IPS DF 19.7 (cell line): Measurements from ENCODE around the gene URGCP.

Experiments used
- DNase-seq: peaks from one replicate; pipeline ENCODE4 v3.0.0-alpha.2; 2013; ENCODE audit warnings: low read depth, low spot score

URGCP gene

GRCh38 chr7:43906331-43907010 is at the start of gene URGCP:
TSS of gene URGCP (minus strand) at chr7:43906596. CDS start at chr7:43906575, 21 bp downstream.
- no peak for DNase-seq

- no peak for DNase-seq
These were observed 49.6 kb upstream of the URGCP start for GRCh38 chr7:43956027-43956426.

- peak; percentile 59 for DNase-seq
These were observed 48.3 kb upstream of the URGCP start for GRCh38 chr7:43954524-43955228.

- no peak for DNase-seq
These were observed 46.7 kb upstream of the URGCP start for GRCh38 chr7:43953071-43953470.

GRCh38 chr7:43952028-43952427 is 45.6 kb upstream of the URGCP start:
- no peak for DNase-seq

GRCh38 chr7:43944286-43944685 is 37.9 kb upstream of the URGCP start:
- DNase-seq, result no peak

GRCh38 chr7:43943417-43944187 is 37.2 kb upstream of the URGCP start:
- no peak for DNase-seq

- DNase-seq, result no peak
These were observed 36.6 kb upstream of the URGCP start for GRCh38 chr7:43942997-43943396.

- no peak for DNase-seq
These were observed 35.9 kb upstream of the URGCP start for GRCh38 chr7:43942250-43942649.

- no peak for DNase-seq
These were observed 32.6 kb upstream of the URGCP start for GRCh38 chr7:43938892-43939482.

GRCh38 chr7:43937444-43937843 is 31.0 kb upstream of the URGCP start:
- DNase-seq, result no peak

- no peak for DNase-seq
These were observed 27.6 kb upstream of the URGCP start for GRCh38 chr7:43933902-43934560.

GRCh38 chr7:43931346-43931745 is 24.9 kb upstream of the URGCP start:
- no peak for DNase-seq

GRCh38 chr7:43929529-43930457 is 23.4 kb upstream of the URGCP start:
- no peak for DNase-seq

GRCh38 chr7:43927810-43928209 is 21.4 kb upstream of the URGCP start:
- DNase-seq, result no peak

- DNase-seq, result no peak
These were observed 20.4 kb upstream of the URGCP start for GRCh38 chr7:43926798-43927123.

GRCh38 chr7:43925984-43926797 is 19.8 kb upstream of the URGCP start, which contains the start of gene UBE2D4:
TSS of gene UBE2D4 (plus strand) at chr7:43926436. CDS start at chr7:43926533, 97 bp downstream.
- DNase-seq, result no peak

- DNase-seq, result no peak
These were observed 16.3 kb upstream of the URGCP start for GRCh38 chr7:43922726-43923125.

GRCh38 chr7:43921423-43921822 is 15.0 kb upstream of the URGCP start:
- no peak for DNase-seq

GRCh38 chr7:43915907-43916306 is 9.5 kb upstream of the URGCP start:
- no peak for DNase-seq
